Spleen (tissue), 11 donors: ENCODE data around the gene TSPAN9. TPM values are rescaled to one million over a fixed set of nuclear protein-coding genes. Genes with fewer than 3 reads are reported as not detected.
A peak's percentile ranks its signal among the peaks of the same experiment; 100 is the strongest.

ENCODE experiments used
- DNase-seq: peaks from one replicate; pipeline ENCODE4 v3.0.0-alpha.2; 2020
- H3K27ac ChIP-seq, 8 donors: fragments of 200-600 bp; sonication (generic) in 7 of 8; 1 replicate in 4 of 8; 2 replicates in 4 of 8; pipeline versions ENCODE4 v1.5.0 to v1.8.0; 2016 to 2021; ENCODE audit warnings: inconsistent platforms in 4 of 8, mild to moderate bottlenecking in 4 of 8, moderate library complexity in 1 of 8
- H3K27me3 ChIP-seq, 7 donors: fragments of 200-600 bp; sonication (generic) in 6 of 7; replicated peaks in 1 of 7; 1 replicate in 4 of 7; 2 replicates in 3 of 7; pipeline versions ENCODE4 v1.5.0 to v1.8.0; 2016 to 2021; ENCODE audit warnings: inconsistent platforms in 3 of 7, mild to moderate bottlenecking in 1 of 7
- H3K36me3 ChIP-seq, 6 donors: fragments of 200-600 bp; sonication (generic) in 5 of 6; 1 replicate in 4 of 6; 2 replicates in 2 of 6; pipeline versions ENCODE4 v1.5.0 to v1.8.0; 2016 to 2021; ENCODE audit warnings: inconsistent platforms in 2 of 6
- H3K4me1 ChIP-seq, 6 donors: fragments of 200-600 bp; sonication (generic) in 5 of 6; 1 replicate in 3 of 6; 2 replicates in 3 of 6; pipeline versions ENCODE4 v1.5.0 to v1.8.0; 2016 to 2021; ENCODE audit warnings: inconsistent platforms in 3 of 6
- H3K4me3 ChIP-seq, 8 donors: fragments of 200-600 bp; sonication (generic) in 7 of 8; 1 replicate in 4 of 8; 2 replicates in 4 of 8; pipeline versions ENCODE4 v1.5.0 to v1.8.0; 2016 to 2021; ENCODE audit warnings: inconsistent platforms in 4 of 8, mild to moderate bottlenecking in 4 of 8, moderate library complexity in 2 of 8
- H3K9me3 ChIP-seq, 8 donors: fragments of 200-600 bp; sonication (generic) in 7 of 8; 1 replicate in 4 of 8; 2 replicates in 4 of 8; pipeline versions ENCODE4 v1.5.0 to v1.8.0; 2016 to 2021; ENCODE audit warnings: inconsistent platforms in 4 of 8
- POLR2A ChIP-seq, 3 donors: fragments of 450-650 bp; IDR thresholded peaks; one replicate each; pipeline ENCODE4 v1.5.1; 2017; ENCODE audit warnings: antibody characterized with exemption in 3 of 3, mild to moderate bottlenecking in 1 of 3
- POLR2AphosphoS5 ChIP-seq, 3 donors: sonication (generic); formaldehyde crosslinking; IDR thresholded peaks; one replicate each; pipeline ENCODE4 v1.5.1; 2017; ENCODE audit warnings: antibody characterized with exemption in 3 of 3
- WGBS, 5 donors: extraction: QIAGEN DNeasy Blood & Tissue Kit in 3 of 5; methylation state at CpG; one replicate each; pipeline versions ENCODE4 v1.1.5 to v1.1.7; 2013 to 2018; 5-methylcytosine and 5-hydroxymethylcytosine counted together
- intact Hi-C: fragments of 100-400 bp; cut with DNase I; formaldehyde crosslinking; loops from one replicate; pipeline ENCODE4 v1.15.0; 2023; ENCODE audit warnings: low total_unique reads
- polyA plus RNA-seq, 3 donors: library from polyadenylated mRNA; stranded (reverse); fragments of 200-250 nt; gene quantifications; one replicate each; pipeline ENCODE4 v1.2.1, GENCODE V29; 2013
- total RNA-seq, 7 donors: library from RNA; depleted of rRNA in 3 of 7; stranded (reverse); fragments of >200 nt in 3 of 7; fragmentation: NEBNext Ultra II Directional in 4 of 7; extraction: Animal tissue kit (Norgen Biotek cat#: 25700) in 4 of 7; gene quantifications; one replicate each; pipeline versions ENCODE4 v1.1.0 to v1.2.1, GENCODE V29; 2016 to 2021
- TF ChIP-seq, protein P1 (sequence below), 11 experiments: fragments of 200-600 bp in 7 of 11; fragments of 450-650 bp in 4 of 11; sonication (generic) in 4 of 11; IDR thresholded peaks in 8 of 11; conservative IDR thresholded peaks in 3 of 11; 1 replicate in 7 of 11; 2 replicates in 4 of 11; pipeline versions ENCODE4 v1.4.0 to v1.8.0; 2016 to 2021; ENCODE audit warnings: antibody characterized with exemption in 11 of 11, inconsistent platforms in 4 of 11, mild to moderate bottlenecking in 1 of 11
- donor health status: healthy with polysubstance abuse.
- donor health status: DM: no; HTN: no; CAD: no; lungs with moderate emphysema.
- donor health status: DM: no; HTN: no; CAD: no.
- donor health status: Bipolar disorder and iron deficiency.
- donor health status: healthy.
- donor health status: DM: no; HTN: no; CAD: no.
- donor health status: DM: yes; HTN: yes; CAD: no.

The TSPAN9 gene
- total and polyA plus RNA-seq, 10 donors = 3.6 to 51.1 (median 32.4) TPM

DNA sequence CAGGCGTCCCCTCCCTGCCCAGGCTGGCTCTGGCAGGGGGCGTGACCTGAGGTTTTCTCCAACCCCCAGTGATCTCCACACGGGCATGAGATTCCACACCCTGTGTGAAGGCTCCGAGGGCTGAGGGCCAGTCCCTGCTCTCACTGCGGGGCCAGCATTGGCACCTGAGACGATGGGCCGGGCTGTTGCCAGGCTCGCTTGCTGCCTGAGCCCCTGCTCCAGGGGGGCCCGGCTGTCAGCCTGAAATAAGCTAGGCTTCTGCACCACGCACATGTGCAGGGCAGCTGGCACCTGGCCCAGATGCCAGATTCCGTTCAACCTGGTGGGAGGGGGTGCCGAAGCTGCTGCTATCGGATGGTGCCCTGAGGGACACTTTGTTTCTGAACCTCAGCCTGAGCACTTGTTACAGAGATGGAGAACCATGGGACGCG lies 217.3 kb downstream of the TSPAN9 start:
- H3K27me3 ChIP-seq = peaks cover 0 to 31% (median 5%) of the 10 kb centered on the region in 7 donors
- no peak for DNase-seq
- intact Hi-C loops = no loop called here
- no peak overlapping the region for H3K27ac ChIP-seq
- no peaks in the 10 kb centered on the region for H3K4me1 ChIP-seq
- H3K4me3 ChIP-seq = no peak overlapping the region
- H3K36me3 ChIP-seq = no peaks in the 10 kb centered on the region
- H3K9me3 ChIP-seq = no peaks in the 10 kb centered on the region
- TF ChIP-seq, protein P1, sequence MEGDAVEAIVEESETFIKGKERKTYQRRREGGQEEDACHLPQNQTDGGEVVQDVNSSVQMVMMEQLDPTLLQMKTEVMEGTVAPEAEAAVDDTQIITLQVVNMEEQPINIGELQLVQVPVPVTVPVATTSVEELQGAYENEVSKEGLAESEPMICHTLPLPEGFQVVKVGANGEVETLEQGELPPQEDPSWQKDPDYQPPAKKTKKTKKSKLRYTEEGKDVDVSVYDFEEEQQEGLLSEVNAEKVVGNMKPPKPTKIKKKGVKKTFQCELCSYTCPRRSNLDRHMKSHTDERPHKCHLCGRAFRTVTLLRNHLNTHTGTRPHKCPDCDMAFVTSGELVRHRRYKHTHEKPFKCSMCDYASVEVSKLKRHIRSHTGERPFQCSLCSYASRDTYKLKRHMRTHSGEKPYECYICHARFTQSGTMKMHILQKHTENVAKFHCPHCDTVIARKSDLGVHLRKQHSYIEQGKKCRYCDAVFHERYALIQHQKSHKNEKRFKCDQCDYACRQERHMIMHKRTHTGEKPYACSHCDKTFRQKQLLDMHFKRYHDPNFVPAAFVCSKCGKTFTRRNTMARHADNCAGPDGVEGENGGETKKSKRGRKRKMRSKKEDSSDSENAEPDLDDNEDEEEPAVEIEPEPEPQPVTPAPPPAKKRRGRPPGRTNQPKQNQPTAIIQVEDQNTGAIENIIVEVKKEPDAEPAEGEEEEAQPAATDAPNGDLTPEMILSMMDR (IDR thresholded peaks at IDR 0.05 in 8 of 11, conservative IDR thresholded peaks at IDR 0.05 in 3 of 11) = no peak
- no peak for TF ChIP-seq POLR2AphosphoS5 (IDR thresholded peaks at IDR 0.05)
- TF ChIP-seq POLR2A (IDR thresholded peaks at IDR 0.05) = no peak
- WGBS, 5 donors = 70 to 83% (median 81%) methylated on average over 5 to 15 of the region's 15 CpGs

DNA sequence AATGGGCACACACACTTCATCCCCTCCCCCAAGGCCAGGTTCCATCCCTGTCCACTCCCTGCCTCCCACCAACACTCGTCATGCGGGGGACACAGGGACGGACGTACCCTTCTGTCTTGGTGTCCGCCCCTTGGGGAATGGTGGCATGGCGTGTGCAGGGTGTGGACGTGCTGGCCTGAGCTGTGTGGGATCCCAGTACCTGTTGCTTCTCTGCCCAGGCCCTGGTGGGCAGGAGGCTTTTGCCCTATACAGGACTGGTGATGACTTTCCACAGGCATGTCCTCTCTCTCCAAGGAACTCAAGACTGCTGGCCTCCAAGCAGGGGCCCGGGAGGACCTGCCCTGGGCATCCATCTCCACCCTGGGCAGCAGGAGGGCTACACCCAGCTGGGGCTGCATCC lies 218.0 kb downstream of the TSPAN9 start:
- 88 to 92% (median 91%) methylated on average over 7 to 8 of the region's 8 CpGs for WGBS, 5 donors
- no peaks in the 10 kb centered on the region for H3K9me3 ChIP-seq
- TF ChIP-seq POLR2AphosphoS5 (IDR thresholded peaks at IDR 0.05) = peak in 1 of 3 donors; percentile 7
- no peak for TF ChIP-seq POLR2A (IDR thresholded peaks at IDR 0.05)
- TF ChIP-seq, protein P1 (IDR thresholded peaks at IDR 0.05 in 8 of 11, conservative IDR thresholded peaks at IDR 0.05 in 3 of 11) = no peak
- no peak overlapping the region for H3K27ac ChIP-seq
- intact Hi-C loops = no loop called here
- peaks cover 0 to 34% (median 7%) of the 10 kb centered on the region in 7 donors for H3K27me3 ChIP-seq
- H3K4me3 ChIP-seq = no peak overlapping the region
- H3K4me1 ChIP-seq = peaks cover 3 to 7% (median 6%) of the 10 kb centered on the region in 6 donors
- no peaks in the 10 kb centered on the region for H3K36me3 ChIP-seq
- no peak for DNase-seq

GRCh38 chr12:3295646-3296408 lies 218.6 kb downstream of the TSPAN9 start:
- TF ChIP-seq POLR2AphosphoS5 (IDR thresholded peaks at IDR 0.05) = no peak
- TF ChIP-seq, protein P1 (IDR thresholded peaks at IDR 0.05 in 8 of 11, conservative IDR thresholded peaks at IDR 0.05 in 3 of 11) = no peak
- TF ChIP-seq POLR2A (IDR thresholded peaks at IDR 0.05) = no peak
- Histone ChIP-seq H3K4me1 (peaks cover 8 to 13% (median 12%) of the 10 kb centered on the region in 6 donors), H3K4me3 (no peak overlapping the region), H3K27ac (no peak overlapping the region), H3K9me3 (no peaks in the 10 kb centered on the region), H3K27me3 (peaks cover 0 to 40% (median 7%) of the 10 kb centered on the region in 7 donors), H3K36me3 (no peaks in the 10 kb centered on the region)
- intact Hi-C loops = no loop called here
- no peak for DNase-seq
- WGBS, 5 donors = 67 to 82% (median 76%) methylated on average over 14 to 16 of the region's 16 CpGs

DNA sequence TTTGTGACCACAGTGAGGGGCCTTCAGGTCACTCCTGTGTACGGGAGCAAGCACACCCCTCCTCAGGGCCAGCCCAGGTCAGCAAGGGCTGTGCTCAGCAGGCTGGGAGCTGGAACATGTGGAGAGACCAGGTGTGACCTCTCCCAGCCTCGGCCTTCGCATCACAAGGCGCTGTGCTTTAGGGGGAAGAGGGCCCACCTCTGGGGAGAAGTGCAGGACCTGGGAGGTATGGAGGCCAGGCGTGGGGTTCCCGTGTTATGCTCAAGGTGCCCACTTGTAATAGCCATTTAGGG lies 219.2 kb downstream of the TSPAN9 start:
- Histone ChIP-seq H3K9me3 (no peaks in the 10 kb centered on the region), H3K4me1 (peaks cover 8 to 13% (median 12%) of the 10 kb centered on the region in 6 donors), H3K27ac (no peak overlapping the region), H3K4me3 (no peak overlapping the region), H3K27me3 (peaks cover 0 to 42% (median 7%) of the 10 kb centered on the region in 7 donors), H3K36me3 (no peaks in the 10 kb centered on the region)
- no peak for DNase-seq
- WGBS, 5 donors = 88 to 96% (median 90%) methylated on average over 4 to 6 of the region's 6 CpGs
- intact Hi-C loops = no loop called here
- TF ChIP-seq, protein P1 (IDR thresholded peaks at IDR 0.05 in 8 of 11, conservative IDR thresholded peaks at IDR 0.05 in 3 of 11) = no peak
- TF ChIP-seq POLR2A (IDR thresholded peaks at IDR 0.05) (no peak), POLR2AphosphoS5 (IDR thresholded peaks at IDR 0.05) (no peak)
